Testis (tissue), 3 donors: ENCODE data around the gene RSAD1. TPM values are rescaled to one million over a fixed set of nuclear protein-coding genes. Genes with fewer than 3 reads are reported as not detected.

Experiments
- DNase-seq: peaks from one replicate; pipeline ENCODE4 v3.0.0-alpha.2; 2019
- H3K27ac ChIP-seq, 2 donors: fragments of 200-600 bp; sonication (generic); one replicate each; pipeline ENCODE4 v1.5.1; 2019
- H3K27me3 ChIP-seq: fragments of 200-600 bp; sonication (generic); one replicate; pipeline ENCODE4 v1.5.1; 2019
- H3K36me3 ChIP-seq: fragments of 200-600 bp; sonication (generic); one replicate; pipeline ENCODE4 v1.5.1; 2017; ENCODE audit warnings: low read depth; ENCODE audit errors: missing control alignments
- H3K4me1 ChIP-seq: fragments of 200-600 bp; sonication (generic); one replicate; pipeline ENCODE4 v1.5.1; 2019
- H3K4me3 ChIP-seq, 2 donors: fragments of 200-600 bp; sonication (generic); one replicate each; pipeline ENCODE4 v1.5.1; 2017 to 2019
- H3K9me3 ChIP-seq: fragments of 200-600 bp; sonication (generic); one replicate; pipeline ENCODE4 v1.5.1; 2017
- CTCF ChIP-seq, 3 experiments: fragments of 450-650 bp in 2 of 3; fragments of 200-600 bp in 1 of 3; sonication (generic) in 1 of 3; IDR thresholded peaks; one replicate each; pipeline ENCODE4 v1.5.1; 2016 to 2019; ENCODE audit warnings: antibody characterized with exemption in 3 of 3, mild to moderate bottlenecking in 2 of 3, moderate library complexity in 1 of 3
- POLR2A ChIP-seq: fragments of 450-650 bp; IDR thresholded peaks from one replicate; pipeline ENCODE4 v1.6.1; 2017; ENCODE audit warnings: antibody characterized with exemption, mild to moderate bottlenecking, moderate library complexity
- WGBS, 2 donors: methylation state at CpG; one replicate each; pipeline ENCODE4 v1.1.5; 2018; 5-methylcytosine and 5-hydroxymethylcytosine counted together
- intact Hi-C: fragments of 100-400 bp; cut with DNase I; formaldehyde crosslinking; loops from one replicate; pipeline ENCODE4 v1.15.1; 2023; ENCODE audit warnings: low total_unique reads
- polyA plus RNA-seq: library from polyadenylated mRNA; stranded (reverse); fragments of 350-450 nt; fragmentation: Illumina TruSeq; extraction: RNeasy Lipid Tissue Mini Kit (QIAGEN cat#74804); gene quantifications from one replicate; pipeline ENCODE4 v1.2.3, GENCODE V29; 2014; ENCODE audit warnings: low read depth, low replicate concordance; ENCODE audit not compliant: insufficient read depth
- total RNA-seq, 2 donors: library from RNA; depleted of rRNA; stranded (reverse); fragments of >200 nt; gene quantifications; one replicate each; pipeline ENCODE4 v1.2.3, GENCODE V29; 2016

The RSAD1 gene
- total and polyA plus RNA-seq, 3 donors from 2014 or later: 25.3 to 38.0 (median 35.7) TPM

- DNase-seq: no peak
- H3K27ac ChIP-seq: no peak overlapping the region
- H3K36me3 ChIP-seq: no peaks in the 10 kb centered on the region
- no peak overlapping the region for H3K4me3 ChIP-seq
- intact Hi-C loops: no loop called here
- TF ChIP-seq CTCF (IDR thresholded peaks at IDR 0.05) (no peak), POLR2A (no peak)
- WGBS, 2 donors: 92 to 95% methylated on average over 4 of the region's 4 CpGs
- H3K27me3 ChIP-seq: no peaks in the 10 kb centered on the region
- no peaks in the 10 kb centered on the region for H3K9me3 ChIP-seq
- H3K4me1 ChIP-seq: no peaks in the 10 kb centered on the region
These were observed 21.0 kb upstream of the RSAD1 start for GRCh38 chr17:50457621-50458020.

- 64 to 73% methylated on average over 3 of the region's 3 CpGs for WGBS, 2 donors
- TF ChIP-seq POLR2A (no peak), CTCF (IDR thresholded peaks at IDR 0.05) (no peak)
- intact Hi-C loops: no loop called here
- DNase-seq: no peak
- no peak overlapping the region for H3K4me3 ChIP-seq
- H3K27me3 ChIP-seq: no peaks in the 10 kb centered on the region
- H3K4me1 ChIP-seq: no peaks in the 10 kb centered on the region
- H3K36me3 ChIP-seq: no peaks in the 10 kb centered on the region
- no peaks in the 10 kb centered on the region for H3K9me3 ChIP-seq
- no peak overlapping the region for H3K27ac ChIP-seq
These were observed 20.4 kb upstream of the RSAD1 start for GRCh38 chr17:50458270-50458669.

- Histone ChIP-seq H3K27ac (no peak overlapping the region), H3K4me3 (no peak overlapping the region), H3K9me3 (no peaks in the 10 kb centered on the region), H3K4me1 (peaks cover 5% of the 10 kb centered on the region), H3K27me3 (no peaks in the 10 kb centered on the region), H3K36me3 (no peaks in the 10 kb centered on the region)
- WGBS, 2 donors: 88 to 90% methylated on average over 13 to 16 of the region's 16 CpGs
- TF ChIP-seq POLR2A: no peak
- no peak for TF ChIP-seq CTCF (IDR thresholded peaks at IDR 0.05)
- no peak for DNase-seq
- intact Hi-C loops: no loop called here
These were observed 19.7 kb upstream of the RSAD1 start for GRCh38 chr17:50458701-50459676.

GRCh38 chr17:50459756-50460155 is 18.9 kb upstream of the RSAD1 start:
- Histone ChIP-seq H3K27ac (no peak overlapping the region), H3K36me3 (no peaks in the 10 kb centered on the region), H3K9me3 (no peaks in the 10 kb centered on the region), H3K4me1 (peaks cover 7% of the 10 kb centered on the region), H3K4me3 (no peak overlapping the region), H3K27me3 (no peaks in the 10 kb centered on the region)
- DNase-seq: no peak
- TF ChIP-seq POLR2A: no peak
- TF ChIP-seq CTCF (IDR thresholded peaks at IDR 0.05): no peak
- 90 to 91% methylated on average over 2 to 4 of the region's 4 CpGs for WGBS, 2 donors
- intact Hi-C loops: no loop called here
